Kidney epithelial cell (primary cell): Measurements from ENCODE around the gene RGS17. TPM values are rescaled to one million over a fixed set of nuclear protein-coding genes. Genes with fewer than 3 reads are reported as not detected.

Source experiments
- DNase-seq: peaks from one replicate; pipeline ENCODE4 v3.0.0-alpha.2; 2010; ENCODE audit warnings: low read depth
- H3K27me3 ChIP-seq: 2 replicates; pipeline ENCODE4 v1.6.0; 2011; ENCODE audit warnings: low read length; ENCODE audit not compliant: control insufficient read depth, insufficient read depth
- H3K36me3 ChIP-seq: 2 replicates; pipeline ENCODE4 v1.5.1; 2011; ENCODE audit warnings: low read length; ENCODE audit not compliant: control insufficient read depth, insufficient read depth
- H3K4me3 ChIP-seq: 2 replicates; pipeline ENCODE4 v1.5.1; 2011; ENCODE audit warnings: low read depth, mild to moderate bottlenecking, control low read depth, low read length
- CTCF ChIP-seq: IDR thresholded peaks from 2 replicates; pipeline ENCODE4 v1.5.1; 2011; ENCODE audit warnings: mild to moderate bottlenecking, moderate library complexity, low read length, control low read depth, inconsistent platforms; ENCODE audit not compliant: insufficient read depth, poor library complexity, severe bottlenecking
- total RNA-seq: library from RNA; depleted of rRNA; stranded (reverse); fragments of >200 nt; gene quantifications from 2 replicates; pipeline ENCODE4 v1.2.3, GENCODE V29; 2015

Gene RGS17
- total RNA-seq, 1 donor from 2014 or later, result 11.2 TPM

GRCh38 chr6:153103319-153103655, 27.8 kb downstream of the RGS17 start:
- TF ChIP-seq CTCF, result no peak
- no peaks in the 10 kb centered on the region for H3K36me3 ChIP-seq
- H3K27me3 ChIP-seq, result no peaks in the 10 kb centered on the region

DNA sequence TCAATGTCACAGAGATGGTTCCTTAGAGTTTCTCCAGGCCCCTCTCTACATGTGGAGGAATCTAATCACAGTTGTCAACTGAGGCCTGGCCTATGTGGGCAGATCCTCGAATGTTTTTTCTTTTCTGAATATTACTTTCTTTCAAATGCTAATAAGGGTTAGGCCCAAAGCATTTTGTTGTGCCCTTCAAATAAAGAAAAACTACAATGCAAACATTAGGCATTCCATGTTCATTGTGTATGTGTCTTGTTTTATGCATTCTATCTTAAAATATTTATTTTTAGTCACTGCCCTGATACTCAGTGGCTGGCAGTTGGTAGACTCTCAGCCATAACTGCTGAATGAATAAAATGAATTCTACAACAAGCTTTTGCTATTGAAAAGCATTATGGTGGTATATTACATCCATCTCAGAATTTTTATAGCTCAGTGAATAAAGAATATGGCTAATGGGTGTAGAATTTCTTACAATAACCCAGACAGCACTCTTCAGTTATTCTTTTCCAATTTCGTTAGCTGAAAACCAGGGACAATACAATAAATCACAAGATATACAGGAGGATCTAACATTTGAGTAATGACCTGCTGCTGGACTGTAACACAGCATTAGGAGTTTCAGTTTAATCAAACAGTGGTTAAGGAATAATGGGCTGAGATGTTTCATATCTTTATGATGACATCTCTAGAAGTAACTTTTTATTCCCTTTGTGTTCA, 28.3 kb downstream of the RGS17 start:
- no peak for DNase-seq
- TF ChIP-seq CTCF, result no peak
- no peak overlapping the region for H3K4me3 ChIP-seq
- no peaks in the 10 kb centered on the region for H3K36me3 ChIP-seq
- H3K27me3 ChIP-seq, result no peaks in the 10 kb centered on the region

More at GRCh38 chr6:153103319-153103655, 27.8 kb downstream of the RGS17 start:
- no peak overlapping the region for H3K4me3 ChIP-seq
- no peak for DNase-seq

GRCh38 chr6:153101461-153101860, 29.6 kb downstream of the RGS17 start:
- TF ChIP-seq CTCF, result no peak
- no peak for DNase-seq
- Histone ChIP-seq H3K27me3 (no peaks in the 10 kb centered on the region), H3K4me3 (no peak overlapping the region), H3K36me3 (no peaks in the 10 kb centered on the region)

- H3K27me3 ChIP-seq, result no peaks in the 10 kb centered on the region
- no peak overlapping the region for H3K4me3 ChIP-seq
- no peak for TF ChIP-seq CTCF
- no peak for DNase-seq
- no peaks in the 10 kb centered on the region for H3K36me3 ChIP-seq
These were observed 31.4 kb downstream of the RGS17 start for GRCh38 chr6:153099636-153100035.

- Histone ChIP-seq H3K27me3 (no peaks in the 10 kb centered on the region), H3K36me3 (no peaks in the 10 kb centered on the region), H3K4me3 (no peak overlapping the region)
- TF ChIP-seq CTCF, result no peak
- DNase-seq, result no peak
These were observed 34.3 kb downstream of the RGS17 start for GRCh38 chr6:153096792-153097191.

GRCh38 chr6:153096031-153096430, 35.1 kb downstream of the RGS17 start:
- Histone ChIP-seq H3K36me3 (no peaks in the 10 kb centered on the region), H3K4me3 (no peak overlapping the region), H3K27me3 (no peaks in the 10 kb centered on the region)
- TF ChIP-seq CTCF, result no peak
- no peak for DNase-seq
